H1 (cell line): ENCODE results near the gene UMAD1. TPM values are rescaled to one million over a fixed set of nuclear protein-coding genes. Genes with fewer than 3 reads are reported as not detected.

Experiments used
- CTCF ChIA-PET: fragments of 300-600 bp; sonication (Branson Sonifier 250); formaldehyde crosslinking; loops from one replicate; lab custom pipeline; 2021; ENCODE audit not compliant: partially characterized antibody; lab: Charles Lee
- POLR2A ChIA-PET: fragments of 300-600 bp; sonication (Branson Sonifier 250); formaldehyde crosslinking; loops from one replicate; lab custom pipeline; 2021; ENCODE audit warnings: inconsistent platforms; ENCODE audit not compliant: partially characterized antibody; lab: Charles Lee
- DNase-seq, 2 experiments: peaks; one replicate each; pipeline versions ENCODE4 v3.0.0 to v3.0.0-alpha.2; 2010 to 2022; ENCODE audit warnings: low spot score in 2 of 2, low read depth in 1 of 2, mixed read lengths in 1 of 2
- FAIRE-seq: peaks from 2 replicates; lab custom pipeline; 2011; peaks lifted over from hg19 to GRCh38; lab: Jason Lieb, UNC
- H2AFZ ChIP-seq: 2 replicates; pipeline ENCODE4 v1.8.1; 2012; ENCODE audit warnings: low read length, inconsistent platforms
- H2AK5ac ChIP-seq: 2 replicates; pipeline ENCODE4 v1.6.1; 2013; ENCODE audit warnings: low read depth, low read length
- H2BK120ac ChIP-seq: replicated peaks from 2 replicates; pipeline ENCODE3; 2013; ENCODE audit warnings: low read depth, low read length, inconsistent platforms
- H2BK12ac ChIP-seq: 2 replicates; pipeline ENCODE4 v1.6.1; 2013; ENCODE audit warnings: low read depth, low read length
- H2BK15ac ChIP-seq: 2 replicates; pipeline ENCODE4 v1.6.1; 2013; ENCODE audit warnings: low read length
- H2BK20ac ChIP-seq: 2 replicates; pipeline ENCODE4 v1.6.1; 2013; ENCODE audit warnings: low read length
- H2BK5ac ChIP-seq: 2 replicates; pipeline ENCODE4 v1.6.1; 2013; ENCODE audit warnings: low read depth, low read length
- H3K14ac ChIP-seq: 2 replicates; pipeline ENCODE4 v1.6.1; 2013; ENCODE audit warnings: inconsistent platforms; ENCODE audit not compliant: insufficient read length
- H3K18ac ChIP-seq: 2 replicates; pipeline ENCODE4 v1.6.1; 2013; ENCODE audit warnings: low read length; ENCODE audit errors: extremely low read depth
- H3K23ac ChIP-seq: 2 replicates; pipeline ENCODE4 v1.6.1; 2013; ENCODE audit warnings: inconsistent platforms; ENCODE audit not compliant: insufficient read length
- H3K23me2 ChIP-seq: 2 replicates; pipeline ENCODE4 v1.6.1; 2013; ENCODE audit warnings: low read depth, low read length
- H3K27ac ChIP-seq: 2 replicates; pipeline ENCODE4 v1.6.1; 2011; ENCODE audit warnings: low read depth, low read length, inconsistent platforms
- H3K27me3 ChIP-seq, 4 experiments: replicated peaks in 1 of 4; 1 replicate in 1 of 4; 2 replicates in 3 of 4; pipeline versions ENCODE4 v1.6.1 to v1.8.1; 2011 to 2013; ENCODE audit warnings: low read length in 3 of 4, mild to moderate bottlenecking in 3 of 4, inconsistent platforms in 2 of 4, mixed read lengths in 2 of 4, moderate library complexity in 1 of 4; ENCODE audit not compliant: control insufficient read depth in 3 of 4, insufficient read depth in 3 of 4; ENCODE audit errors: extremely low read depth in 1 of 4
- H3K36me3 ChIP-seq, 4 experiments: 2 replicates each; pipeline versions ENCODE4 v1.6.1 to v1.8.1; 2011 to 2013; ENCODE audit warnings: mild to moderate bottlenecking in 4 of 4, low read length in 3 of 4, moderate library complexity in 2 of 4, control low read depth in 1 of 4, inconsistent platforms in 1 of 4; ENCODE audit not compliant: insufficient read depth in 4 of 4, control insufficient read depth in 2 of 4
- H3K4ac ChIP-seq: replicated peaks from 2 replicates; pipeline ENCODE3; 2013; ENCODE audit warnings: low read length, low read depth, mixed read lengths, inconsistent platforms; ENCODE audit not compliant: insufficient read length
- H3K4me1 ChIP-seq, 4 experiments: replicated peaks in 1 of 4; 1 replicate in 1 of 4; 2 replicates in 3 of 4; pipeline versions ENCODE4 v1.6.1 to v1.8.1; 2011 to 2013; ENCODE audit warnings: low read length in 3 of 4, inconsistent platforms in 2 of 4, mixed read lengths in 1 of 4; ENCODE audit not compliant: insufficient read depth in 4 of 4, control insufficient read depth in 3 of 4
- H3K4me2 ChIP-seq, 2 experiments: 2 replicates each; pipeline versions ENCODE4 v1.6.1 to v1.8.1; 2011 to 2013; ENCODE audit warnings: low read depth in 2 of 2, low read length in 2 of 2, control low read depth in 1 of 2, inconsistent platforms in 1 of 2, mild to moderate bottlenecking in 1 of 2; ENCODE audit not compliant: insufficient read depth in 1 of 2
- H3K4me3 ChIP-seq, 4 experiments: fragments of 200-600, 300-600 bp in 1 of 4; sonication (generic), shearing (Covaris generic), sonication (Bioruptor Twin) in 1 of 4; 2 replicates each; pipeline versions ENCODE4 v1.5.1 to v1.8.1; 2011 to 2016; ENCODE audit warnings: low read length in 4 of 4, low read depth in 3 of 4, control low read depth in 2 of 4, inconsistent platforms in 2 of 4, mild to moderate bottlenecking in 2 of 4, mixed read lengths in 1 of 4, moderate library complexity in 1 of 4; ENCODE audit not compliant: insufficient read depth in 2 of 4; ENCODE audit errors: extremely low read depth in 1 of 4
- H3K56ac ChIP-seq: replicated peaks from 2 replicates; pipeline ENCODE3; 2013; ENCODE audit warnings: low read depth, mild to moderate bottlenecking, mixed read lengths, low read length, inconsistent platforms; ENCODE audit not compliant: insufficient read length
- H3K79me1 ChIP-seq: 2 replicates; pipeline ENCODE4 v1.6.1; 2013; ENCODE audit warnings: low read depth, low read length, control low read depth
- H3K79me2 ChIP-seq, 2 experiments: 2 replicates each; pipeline versions ENCODE4 v1.6.1 to v1.8.1; 2012 to 2013; ENCODE audit warnings: low read length in 2 of 2, mild to moderate bottlenecking in 2 of 2, inconsistent platforms in 1 of 2; ENCODE audit not compliant: insufficient read depth in 2 of 2, control insufficient read depth in 1 of 2
- H3K9ac ChIP-seq, 4 experiments: replicated peaks in 1 of 4; 1 replicate in 1 of 4; 2 replicates in 3 of 4; pipeline versions ENCODE4 v1.6.1 to v1.8.1; 2011 to 2013; ENCODE audit warnings: low read depth in 3 of 4, low read length in 3 of 4, control low read depth in 2 of 4, mild to moderate bottlenecking in 2 of 4, moderate library complexity in 2 of 4, inconsistent platforms in 1 of 4; ENCODE audit errors: extremely low read depth in 1 of 4
- H3K9me3 ChIP-seq, 2 experiments: 2 replicates each; pipeline versions ENCODE4 v1.6.1 to v1.8.1; 2012 to 2013; ENCODE audit warnings: mild to moderate bottlenecking in 2 of 2, moderate library complexity in 2 of 2, control low read depth in 1 of 2, inconsistent platforms in 1 of 2, low read depth in 1 of 2, low read length in 1 of 2, mixed read lengths in 1 of 2; ENCODE audit not compliant: insufficient read depth in 2 of 2
- H4K20me1 ChIP-seq, 2 experiments: replicated peaks in 1 of 2; 2 replicates each; pipeline versions ENCODE3 to v1.8.1; 2011 to 2013; ENCODE audit warnings: inconsistent platforms in 2 of 2, low read length in 2 of 2, mild to moderate bottlenecking in 1 of 2; ENCODE audit not compliant: insufficient read depth in 2 of 2, control insufficient read depth in 1 of 2
- H4K5ac ChIP-seq: 2 replicates; pipeline ENCODE4 v1.6.1; 2013; ENCODE audit warnings: low read length, low read depth, mixed read lengths, inconsistent platforms; ENCODE audit not compliant: insufficient read length
- H4K8ac ChIP-seq: 2 replicates; pipeline ENCODE4 v1.8.0; 2013; ENCODE audit warnings: mild to moderate bottlenecking, moderate library complexity, low read length, inconsistent platforms; ENCODE audit not compliant: insufficient read depth; ENCODE audit errors: extremely low read depth
- H4K91ac ChIP-seq: replicated peaks from 2 replicates; pipeline ENCODE3; 2013; ENCODE audit warnings: low read length, mixed read lengths, inconsistent platforms; ENCODE audit not compliant: insufficient read length
- CBX5 ChIP-seq: fragments of 300-800, 300-1000 bp; sonication (generic); IDR thresholded peaks from 2 replicates; pipeline ENCODE4 v1.7.1; 2016; ENCODE audit warnings: antibody characterized with exemption, low read length, low read depth
- EP300 ChIP-seq, 2 experiments: IDR thresholded peaks; 1 replicate in 1 of 2; 2 replicates in 1 of 2; pipeline ENCODE4 v1.6.1; 2011 to 2012; ENCODE audit warnings: low read depth in 2 of 2, low read length in 2 of 2, mild to moderate bottlenecking in 2 of 2, borderline replicate concordance in 1 of 2, inconsistent platforms in 1 of 2, moderate library complexity in 1 of 2
- JUN ChIP-seq: IDR thresholded peaks from 2 replicates; pipeline ENCODE4 v1.6.1; 2011; ENCODE audit warnings: low read depth, mild to moderate bottlenecking, improper control_type of control experiment, low read length
- KDM4A ChIP-seq: IDR thresholded peaks from one replicate; pipeline ENCODE4 v1.7.1; 2012; ENCODE audit warnings: low read depth, mild to moderate bottlenecking, moderate library complexity, low read length, inconsistent platforms; ENCODE audit not compliant: severe bottlenecking
- MAX ChIP-seq: IDR thresholded peaks from 2 replicates; pipeline ENCODE4 v1.6.1; 2012; ENCODE audit warnings: inconsistent platforms
- PHF8 ChIP-seq: fragments of 200-600 bp; sonication (generic); conservative IDR thresholded peaks from 2 replicates; pipeline ENCODE4 v1.7.1; 2012; ENCODE audit warnings: low read depth, mild to moderate bottlenecking, inconsistent platforms, low read length, moderate library complexity
- POLR2AphosphoS5 ChIP-seq: IDR thresholded peaks from 2 replicates; pipeline ENCODE4 v1.6.1; 2011; ENCODE audit warnings: low read depth, low read length
- POU5F1 ChIP-seq: IDR thresholded peaks from 2 replicates; pipeline ENCODE4 v1.6.1; 2011; ENCODE audit warnings: low read depth, mild to moderate bottlenecking, low read length, moderate library complexity
- RXRA ChIP-seq: IDR thresholded peaks from 2 replicates; pipeline ENCODE4 v1.6.1; 2011; ENCODE audit warnings: low read depth, mild to moderate bottlenecking, low read length, moderate library complexity; ENCODE audit not compliant: insufficient read depth
- SIX5 ChIP-seq: IDR thresholded peaks from 2 replicates; pipeline ENCODE4 v1.6.1; 2011; ENCODE audit warnings: mild to moderate bottlenecking, low read depth, low read length
- TCF12 ChIP-seq: IDR thresholded peaks from 2 replicates; pipeline ENCODE4 v1.6.1; 2011; ENCODE audit warnings: low read depth, mild to moderate bottlenecking, low read length
- WGBS, 2 experiments: shearing (Covaris generic) in 1 of 2; methylation state at CpG; one replicate each; pipeline versions ENCODE4 v1.1.6 to v1.1.7; 2013 to 2015; ENCODE audit warnings: low lambda C conversion rate in 2 of 2, mixed read lengths in 2 of 2, inconsistent platforms in 1 of 2, low coverage in 1 of 2, missing lambda C conversion rate in 1 of 2; ENCODE audit not compliant: insufficient replicate concordance in 2 of 2, insufficient coverage in 1 of 2, insufficient read length in 1 of 2; ENCODE audit errors: extremely low coverage in 1 of 2, missing lambda C conversion rate in 1 of 2; 5-methylcytosine and 5-hydroxymethylcytosine counted together
- polyA plus RNA-seq, 7 experiments: library from polyadenylated mRNA; depleted of rRNA in 3 of 7; stranded (reverse) in 5 of 7; unstranded in 2 of 7; fragments of >200 nt in 5 of 7; fragments of 200-250 nt in 2 of 7; gene quantifications; 1 replicate in 5 of 7; 2 replicates in 1 of 7; 4 replicates in 1 of 7; pipeline versions ENCODE4 v1.2.1 to v1.2.3, GENCODE V29; 2011 to 2013; ENCODE audit warnings: missing spikeins in 2 of 7, mixed read lengths in 2 of 7
- total RNA-seq: library from RNA; stranded (reverse); fragmentation: NEBNext Ultra II Directional; extraction: Animal tissue kit (Norgen Biotek cat#: 25700); gene quantifications from 2 replicates; pipeline ENCODE4 v1.2.1, GENCODE V29; 2021

UMAD1 gene
- total and polyA plus RNA-seq, 2 of the 8 experiments (the other 6 are each of a cell fraction or from before 2014, with no cell fraction given), result 10.4 to 12.3 TPM

DNA sequence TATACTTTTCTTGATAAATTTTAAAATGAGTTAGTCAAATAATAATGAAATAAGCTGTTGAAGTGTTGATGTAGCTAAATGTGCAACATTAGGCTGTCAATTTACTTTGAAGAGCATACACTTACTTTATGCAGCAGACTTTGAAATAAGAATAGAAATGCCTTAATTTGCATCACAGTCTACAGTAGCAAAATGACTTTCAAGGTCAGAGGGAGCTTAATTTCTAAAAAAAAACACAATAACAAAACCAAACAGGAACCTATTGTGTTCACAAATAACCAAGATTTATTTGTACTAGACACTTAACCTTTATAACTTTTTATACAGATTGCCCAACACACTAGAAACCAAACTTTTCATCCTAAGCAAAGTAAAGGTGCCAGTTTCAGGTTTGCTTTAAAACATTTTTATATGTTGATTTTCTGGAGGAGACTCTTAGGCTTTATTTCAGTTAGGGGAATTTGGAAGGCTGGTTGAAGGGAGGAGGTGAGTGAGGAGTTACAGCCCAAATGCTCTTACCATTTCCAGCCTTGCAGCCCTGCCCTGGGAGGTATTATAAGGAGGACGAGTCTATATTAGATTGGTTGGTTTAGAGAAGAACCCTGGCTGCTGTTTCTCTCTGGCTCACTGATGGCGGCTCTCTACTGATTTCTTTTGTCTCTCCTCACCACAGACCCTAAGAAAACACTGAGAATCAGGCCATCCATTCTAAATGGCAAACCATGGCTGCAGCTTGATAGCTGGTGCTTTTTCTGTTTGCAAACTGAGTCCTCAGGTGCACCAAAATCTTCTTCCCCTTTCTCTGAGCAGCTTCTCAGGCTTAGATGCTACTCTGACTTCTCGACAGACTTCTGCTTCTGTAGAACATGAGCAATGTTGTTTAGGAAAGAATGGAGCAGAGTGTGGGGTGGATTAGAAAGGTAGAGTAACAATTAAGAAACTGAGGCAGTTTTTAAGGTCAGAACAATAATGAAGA, 133.1 kb downstream of the UMAD1 start:
- DNase-seq, result no peak
- Histone ChIP-seq H2BK20ac (no peak overlapping the region), H2BK15ac (peak overlapping the region; percentile 23; the same call in 1 of the 2 replicates), H3K14ac (no peak overlapping the region), H3K56ac (no peak overlapping the region), H3K23me2 (no peaks in the 10 kb centered on the region; the same call in 1 of the 2 replicates), H2BK120ac (no peak overlapping the region), H4K91ac (no peak overlapping the region), H4K5ac (no peak overlapping the region), H3K79me1 (no peaks in the 10 kb centered on the region), H2AFZ (no peak overlapping the region), H2BK12ac (0 out of 2 replicates have a peak overlapping the region, but pooled peaks have one; percentile 21), H3K36me3 (no peaks in the 10 kb centered on the region), H3K23ac (no peak overlapping the region), H3K9ac (no peak overlapping the region), H3K4me1 (peaks cover 0 to 10% (median 2%) of the 10 kb centered on the region in 4 experiments; a peak in 2 of 7 replicates), H3K4ac (no peak overlapping the region), H2BK5ac (peak overlapping the region; percentile 13; the same call in 1 of the 2 replicates), H3K79me2 (no peaks in the 10 kb centered on the region), H4K8ac (no peak overlapping the region), H3K4me3 (no peak overlapping the region), H3K18ac (peak overlapping the region; percentile 73; the same call in 1 of the 2 replicates), H3K27me3 (no peaks in the 10 kb centered on the region), H3K9me3 (no peaks in the 10 kb centered on the region), H3K4me2 (no peak overlapping the region), H4K20me1 (no peaks in the 10 kb centered on the region), H3K27ac (no peak overlapping the region), H2AK5ac (no peak overlapping the region)
- WGBS, 2 experiments, result 81% methylated on average over 3 of the region's 3 CpGs; no CpG with 5 or more reads in 1 of the 2 experiments
- POLR2A ChIA-PET, result interaction anchor here (1.3 to 1.4 kb wide), 2 partner anchors 10 to 54 kb away, joined by 3 to 4 read pairs; no protein-coding TSS in a partner anchor
- no peak for FAIRE-seq
- CTCF ChIA-PET, result interaction anchor here (1.3 to 1.6 kb wide), 2 partner anchors 10 to 31 kb away, joined by 4 to 5 read pairs; no protein-coding TSS in a partner anchor
- TF ChIP-seq EP300 (IDR thresholded peaks at IDR 0.05; ENCODE audit: borderline replicate concordance in 1 of 2, low read depth in 2 of 2, low read length in 2 of 2) (no peak), PHF8 (no peak), RXRA (no peak), POU5F1 (no peak), TCF12 (no peak), JUN (no peak), MAX (no peak), SIX5 (no peak), CBX5 (no peak), POLR2AphosphoS5 (no peak), KDM4A (no peak)
